ENCODE data around the gene SELPLG.

DNA sequence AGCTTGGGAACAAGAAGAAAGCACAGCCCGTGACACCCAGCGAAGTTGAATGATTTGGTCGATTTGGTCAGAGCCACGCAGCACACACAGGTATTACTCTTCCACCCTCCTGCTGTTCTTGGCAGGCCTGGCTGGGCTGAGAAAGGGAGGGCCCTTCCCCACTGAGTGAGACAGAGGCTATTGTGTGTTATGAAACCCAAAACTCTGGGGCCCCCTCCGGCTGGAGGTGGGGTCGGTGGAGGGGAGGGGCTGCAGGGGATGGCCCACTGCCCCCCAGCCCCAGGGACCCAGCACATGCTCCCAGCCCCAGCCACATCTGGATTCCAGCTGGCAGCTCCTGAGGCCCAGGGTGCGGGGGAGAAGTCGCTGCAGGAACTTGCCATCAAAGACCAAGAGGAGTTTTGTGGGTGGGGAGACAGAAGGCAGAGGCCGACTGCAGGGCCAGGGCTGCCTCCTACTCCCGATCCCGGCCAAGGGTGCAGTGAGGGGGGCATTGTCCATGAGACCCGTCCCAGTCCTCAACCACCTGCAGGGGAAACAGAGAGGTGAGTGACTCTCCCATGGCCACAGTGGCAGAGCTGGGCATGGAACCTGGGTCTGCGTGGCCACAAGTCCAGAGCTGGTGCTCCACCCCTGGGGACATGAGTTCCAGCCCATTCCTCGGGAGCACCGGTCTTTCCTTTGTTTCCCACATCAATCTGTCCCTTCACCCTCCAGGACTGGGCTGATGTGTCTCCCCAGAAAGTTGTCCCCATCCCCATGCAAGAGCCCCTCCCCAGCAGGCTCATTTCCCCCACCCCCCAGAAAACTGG lies 44.5 kb downstream of the SELPLG start:
- TF ChIP-seq, protein P1, sequence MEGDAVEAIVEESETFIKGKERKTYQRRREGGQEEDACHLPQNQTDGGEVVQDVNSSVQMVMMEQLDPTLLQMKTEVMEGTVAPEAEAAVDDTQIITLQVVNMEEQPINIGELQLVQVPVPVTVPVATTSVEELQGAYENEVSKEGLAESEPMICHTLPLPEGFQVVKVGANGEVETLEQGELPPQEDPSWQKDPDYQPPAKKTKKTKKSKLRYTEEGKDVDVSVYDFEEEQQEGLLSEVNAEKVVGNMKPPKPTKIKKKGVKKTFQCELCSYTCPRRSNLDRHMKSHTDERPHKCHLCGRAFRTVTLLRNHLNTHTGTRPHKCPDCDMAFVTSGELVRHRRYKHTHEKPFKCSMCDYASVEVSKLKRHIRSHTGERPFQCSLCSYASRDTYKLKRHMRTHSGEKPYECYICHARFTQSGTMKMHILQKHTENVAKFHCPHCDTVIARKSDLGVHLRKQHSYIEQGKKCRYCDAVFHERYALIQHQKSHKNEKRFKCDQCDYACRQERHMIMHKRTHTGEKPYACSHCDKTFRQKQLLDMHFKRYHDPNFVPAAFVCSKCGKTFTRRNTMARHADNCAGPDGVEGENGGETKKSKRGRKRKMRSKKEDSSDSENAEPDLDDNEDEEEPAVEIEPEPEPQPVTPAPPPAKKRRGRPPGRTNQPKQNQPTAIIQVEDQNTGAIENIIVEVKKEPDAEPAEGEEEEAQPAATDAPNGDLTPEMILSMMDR (conservative IDR thresholded peaks at IDR 0.05 in 1 of 2, IDR thresholded peaks at IDR 0.05 in 1 of 2; ENCODE audit: extremely low read depth in 1 of 2, insufficient read depth in 1 of 2, low read depth in 1 of 2, low read length in 2 of 2): no peak
- TF ChIP-seq EZH2 (IDR thresholded peaks at IDR 0.05; ENCODE audit: borderline replicate concordance, low read length): no peak

All from mammary epithelial cell (primary cell).